ENCODE data around the gene C16orf74. TPM values are rescaled to one million over a fixed set of nuclear protein-coding genes. Genes with fewer than 3 reads are reported as not detected.

Gene C16orf74
- total RNA-seq, 1 donor from 2014 or later, result 1.6 TPM

GRCh38 chr16:85673529-85674417 lies 77.1 kb downstream of the C16orf74 start:
- DNase-seq (ENCODE audit: low spot score), result peak; percentile 65
- H3K27me3 Mint-ChIP-seq (ENCODE audit: low read depth), result no peaks in the 10 kb centered on the region
- peaks cover 13% of the 10 kb centered on the region for H3K4me1 Mint-ChIP-seq (ENCODE audit: low read depth)
- H3K36me3 Mint-ChIP-seq (ENCODE audit: low read depth), result peaks cover 23% of the 10 kb centered on the region
- TF ChIP-seq, protein P1, sequence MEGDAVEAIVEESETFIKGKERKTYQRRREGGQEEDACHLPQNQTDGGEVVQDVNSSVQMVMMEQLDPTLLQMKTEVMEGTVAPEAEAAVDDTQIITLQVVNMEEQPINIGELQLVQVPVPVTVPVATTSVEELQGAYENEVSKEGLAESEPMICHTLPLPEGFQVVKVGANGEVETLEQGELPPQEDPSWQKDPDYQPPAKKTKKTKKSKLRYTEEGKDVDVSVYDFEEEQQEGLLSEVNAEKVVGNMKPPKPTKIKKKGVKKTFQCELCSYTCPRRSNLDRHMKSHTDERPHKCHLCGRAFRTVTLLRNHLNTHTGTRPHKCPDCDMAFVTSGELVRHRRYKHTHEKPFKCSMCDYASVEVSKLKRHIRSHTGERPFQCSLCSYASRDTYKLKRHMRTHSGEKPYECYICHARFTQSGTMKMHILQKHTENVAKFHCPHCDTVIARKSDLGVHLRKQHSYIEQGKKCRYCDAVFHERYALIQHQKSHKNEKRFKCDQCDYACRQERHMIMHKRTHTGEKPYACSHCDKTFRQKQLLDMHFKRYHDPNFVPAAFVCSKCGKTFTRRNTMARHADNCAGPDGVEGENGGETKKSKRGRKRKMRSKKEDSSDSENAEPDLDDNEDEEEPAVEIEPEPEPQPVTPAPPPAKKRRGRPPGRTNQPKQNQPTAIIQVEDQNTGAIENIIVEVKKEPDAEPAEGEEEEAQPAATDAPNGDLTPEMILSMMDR (IDR thresholded peaks at IDR 0.05), result peak; percentile 9
- peak overlapping the region; percentile 51 for H3K27ac Mint-ChIP-seq (ENCODE audit: unreplicated experiment)
- H3K9me3 Mint-ChIP-seq (ENCODE audit: low read depth), result no peaks in the 10 kb centered on the region
- peak overlapping the region; percentile 7 for H3K4me3 Mint-ChIP-seq (ENCODE audit: unreplicated experiment)

- peak; percentile 48 for DNase-seq (ENCODE audit: low spot score)
- TF ChIP-seq, protein P1 (IDR thresholded peaks at IDR 0.05), result no peak
- Mint-ChIP-seq H3K4me1 (ENCODE audit: low read depth) (peaks cover 13% of the 10 kb centered on the region), H3K27ac (ENCODE audit: unreplicated experiment) (no peak overlapping the region), H3K36me3 (ENCODE audit: low read depth) (peaks cover 36% of the 10 kb centered on the region), H3K4me3 (ENCODE audit: unreplicated experiment) (no peak overlapping the region), H3K9me3 (ENCODE audit: low read depth) (no peaks in the 10 kb centered on the region), H3K27me3 (ENCODE audit: low read depth) (no peaks in the 10 kb centered on the region)
Measured at GRCh38 chr16:85670840-85671239, 80.1 kb downstream of the C16orf74 start.

- peak; percentile 59 for DNase-seq (ENCODE audit: low spot score)
- H3K36me3 Mint-ChIP-seq (ENCODE audit: low read depth), result peaks cover 37% of the 10 kb centered on the region
Measured at GRCh38 chr16:85668676-85669424, 82.0 kb downstream of the C16orf74 start.

GRCh38 chr16:85667841-85668413 lies 83.0 kb downstream of the C16orf74 start:
- no peaks in the 10 kb centered on the region for H3K9me3 Mint-ChIP-seq (ENCODE audit: low read depth)
- TF ChIP-seq, protein P1 (IDR thresholded peaks at IDR 0.05), result no peak
- H3K4me3 Mint-ChIP-seq (ENCODE audit: unreplicated experiment), result no peak overlapping the region
- H3K36me3 Mint-ChIP-seq (ENCODE audit: low read depth), result peaks cover 41% of the 10 kb centered on the region
- H3K27me3 Mint-ChIP-seq (ENCODE audit: low read depth), result no peaks in the 10 kb centered on the region
- no peak overlapping the region for H3K27ac Mint-ChIP-seq (ENCODE audit: unreplicated experiment)
- peak; percentile 77 for DNase-seq (ENCODE audit: low spot score)
- H3K4me1 Mint-ChIP-seq (ENCODE audit: low read depth), result no peaks in the 10 kb centered on the region

More at GRCh38 chr16:85668676-85669424, 82.0 kb downstream of the C16orf74 start:
- peaks cover 6% of the 10 kb centered on the region for H3K4me1 Mint-ChIP-seq (ENCODE audit: low read depth)
- no peaks in the 10 kb centered on the region for H3K27me3 Mint-ChIP-seq (ENCODE audit: low read depth)
- no peaks in the 10 kb centered on the region for H3K9me3 Mint-ChIP-seq (ENCODE audit: low read depth)
- TF ChIP-seq, protein P1 (IDR thresholded peaks at IDR 0.05), result no peak
- no peak overlapping the region for H3K4me3 Mint-ChIP-seq (ENCODE audit: unreplicated experiment)
- no peak overlapping the region for H3K27ac Mint-ChIP-seq (ENCODE audit: unreplicated experiment)

- no peak overlapping the region for H3K27ac Mint-ChIP-seq (ENCODE audit: unreplicated experiment)
- TF ChIP-seq, protein P1 (IDR thresholded peaks at IDR 0.05), result no peak
- H3K9me3 Mint-ChIP-seq (ENCODE audit: low read depth), result no peaks in the 10 kb centered on the region
- H3K27me3 Mint-ChIP-seq (ENCODE audit: low read depth), result no peaks in the 10 kb centered on the region
- H3K4me1 Mint-ChIP-seq (ENCODE audit: low read depth), result no peaks in the 10 kb centered on the region
- peak; percentile 43 for DNase-seq (ENCODE audit: low spot score)
- H3K36me3 Mint-ChIP-seq (ENCODE audit: low read depth), result peaks cover 39% of the 10 kb centered on the region
- no peak overlapping the region for H3K4me3 Mint-ChIP-seq (ENCODE audit: unreplicated experiment)
Measured at GRCh38 chr16:85667261-85667660, 83.6 kb downstream of the C16orf74 start.

Data from chondrocyte (in vitro differentiated cells).